ENCODE data around the gene MED12.

Gene MED12

DNA sequence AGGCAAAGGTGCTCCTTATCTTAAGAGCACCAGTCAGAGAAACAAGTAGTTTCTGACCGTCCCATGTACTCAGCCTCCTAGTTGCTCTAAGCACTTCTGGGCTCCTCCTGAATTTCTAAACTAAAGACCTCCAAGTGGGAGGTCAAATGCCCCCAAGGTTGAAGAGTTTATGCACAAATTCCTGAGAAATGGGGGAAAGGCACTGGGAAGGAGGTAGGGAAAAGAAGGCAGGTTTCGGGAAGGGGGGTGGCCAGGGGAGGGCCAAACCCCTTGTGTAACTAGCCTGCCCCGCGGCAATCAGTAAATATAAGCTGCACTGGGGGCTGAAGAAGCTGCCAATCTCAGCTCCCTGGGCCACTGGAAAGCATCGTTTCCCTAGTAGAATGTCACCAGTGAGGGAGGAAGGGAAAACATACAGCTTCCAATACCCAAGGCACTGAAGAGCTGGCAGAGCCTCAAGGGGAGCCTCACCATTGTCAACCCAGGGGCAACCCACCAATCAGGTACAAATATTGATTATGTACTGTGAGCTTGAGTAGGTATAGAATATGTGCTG, 19.4 kb upstream of the MED12 start:
- Histone ChIP-seq H3K9ac (ENCODE audit: low read depth, low read length, poor library complexity, severe bottlenecking) (peak overlapping the region; percentile 30), H4K20me1 (ENCODE audit: insufficient read depth, low read length, poor library complexity, severe bottlenecking) (no peaks in the 10 kb centered on the region), H3K79me2 (ENCODE audit: insufficient read depth, low read length) (peaks cover 23% of the 10 kb centered on the region; the same call in 1 of the 2 replicates), H3K4me3 (ENCODE audit: low read length, poor library complexity, severe bottlenecking) (peak overlapping the region; percentile 48), H2AFZ (ENCODE audit: low read length) (no peak overlapping the region), H3F3A (ENCODE audit: low read depth) (0 out of 2 replicates have a peak, but pooled peaks cover 4% of the 10 kb centered on the region), H3K9me3 (ENCODE audit: insufficient read depth, low read depth, low read length) (no peaks in the 10 kb centered on the region), H3K36me3 (ENCODE audit: insufficient read depth, low read length) (no peaks in the 10 kb centered on the region), H3K27me3 (ENCODE audit: insufficient read depth, low read length, poor library complexity, severe bottlenecking) (no peaks in the 10 kb centered on the region), H3K4me2 (ENCODE audit: low read depth, low read length, poor library complexity, severe bottlenecking) (peak overlapping the region; percentile 64), H3K9me2 (replicated peaks; ENCODE audit: low read depth, low read length) (no peaks in the 10 kb centered on the region), H3K4me1 (ENCODE audit: insufficient read depth, low read length, poor library complexity, severe bottlenecking) (peaks cover 57% of the 10 kb centered on the region)
- TF ChIP-seq EZH2phosphoT487 (IDR thresholded peaks at IDR 0.05; ENCODE audit: borderline replicate concordance) (no peak), CTCF (conservative IDR thresholded peaks at IDR 0.05; ENCODE audit: low read length) (no peak)

- TF ChIP-seq EZH2phosphoT487 (IDR thresholded peaks at IDR 0.05; ENCODE audit: borderline replicate concordance) (no peak), CTCF (conservative IDR thresholded peaks at IDR 0.05; ENCODE audit: low read length) (no peak)
- peak overlapping the region; percentile 64 for H3K4me2 ChIP-seq (ENCODE audit: low read depth, low read length, poor library complexity, severe bottlenecking)
- H3K36me3 ChIP-seq (ENCODE audit: insufficient read depth, low read length) = no peaks in the 10 kb centered on the region
- H3K79me2 ChIP-seq (ENCODE audit: insufficient read depth, low read length) = peaks cover 29% of the 10 kb centered on the region; the same call in 1 of the 2 replicates
- no peaks in the 10 kb centered on the region for H3K9me3 ChIP-seq (ENCODE audit: insufficient read depth, low read depth, low read length)
- H4K20me1 ChIP-seq (ENCODE audit: insufficient read depth, low read length, poor library complexity, severe bottlenecking) = no peaks in the 10 kb centered on the region
- no peak overlapping the region for H3K9ac ChIP-seq (ENCODE audit: low read depth, low read length, poor library complexity, severe bottlenecking)
- no peak overlapping the region for H3K4me3 ChIP-seq (ENCODE audit: low read length, poor library complexity, severe bottlenecking)
- 0 out of 2 replicates have a peak, but pooled peaks cover 4% of the 10 kb centered on the region for H3F3A ChIP-seq (ENCODE audit: low read depth)
- no peak overlapping the region for H2AFZ ChIP-seq (ENCODE audit: low read length)
- H3K27me3 ChIP-seq (ENCODE audit: insufficient read depth, low read length, poor library complexity, severe bottlenecking) = no peaks in the 10 kb centered on the region
- H3K4me1 ChIP-seq (ENCODE audit: insufficient read depth, low read length, poor library complexity, severe bottlenecking) = peaks cover 64% of the 10 kb centered on the region
- H3K9me2 ChIP-seq (replicated peaks; ENCODE audit: low read depth, low read length) = no peaks in the 10 kb centered on the region
Measured at GRCh38 chrX:71099736-71100135, 18.7 kb upstream of the MED12 start.

GRCh38 chrX:71100581-71101505, 17.6 kb upstream of the MED12 start:
- peaks cover 37% of the 10 kb centered on the region for H3K79me2 ChIP-seq (ENCODE audit: insufficient read depth, low read length)
- H3K27me3 ChIP-seq (ENCODE audit: insufficient read depth, low read length, poor library complexity, severe bottlenecking) = no peaks in the 10 kb centered on the region
- peak overlapping the region; percentile 32 for H3K4me2 ChIP-seq (ENCODE audit: low read depth, low read length, poor library complexity, severe bottlenecking)
- H3K36me3 ChIP-seq (ENCODE audit: insufficient read depth, low read length) = no peaks in the 10 kb centered on the region
- peaks cover 65% of the 10 kb centered on the region for H3K4me1 ChIP-seq (ENCODE audit: insufficient read depth, low read length, poor library complexity, severe bottlenecking)
- no peak overlapping the region for H2AFZ ChIP-seq (ENCODE audit: low read length)
- H3K9me2 ChIP-seq (replicated peaks; ENCODE audit: low read depth, low read length) = no peaks in the 10 kb centered on the region
- H4K20me1 ChIP-seq (ENCODE audit: insufficient read depth, low read length, poor library complexity, severe bottlenecking) = no peaks in the 10 kb centered on the region
- TF ChIP-seq EZH2phosphoT487 (IDR thresholded peaks at IDR 0.05; ENCODE audit: borderline replicate concordance) (no peak), CTCF (conservative IDR thresholded peaks at IDR 0.05; ENCODE audit: low read length) (peak; percentile 44)
- H3F3A ChIP-seq (ENCODE audit: low read depth) = 0 out of 2 replicates have a peak, but pooled peaks cover 4% of the 10 kb centered on the region
- no peak overlapping the region for H3K4me3 ChIP-seq (ENCODE audit: low read length, poor library complexity, severe bottlenecking)
- no peaks in the 10 kb centered on the region for H3K9me3 ChIP-seq (ENCODE audit: insufficient read depth, low read depth, low read length)
- peak overlapping the region; percentile 97 for H3K9ac ChIP-seq (ENCODE audit: low read depth, low read length, poor library complexity, severe bottlenecking)

All from Loucy (cell line).